Measurements from ENCODE around the gene COG1. TPM values are rescaled to one million over a fixed set of nuclear protein-coding genes. Genes with fewer than 3 reads are reported as not detected.

COG1 gene
- total RNA-seq, 1 experiment from 2014 or later: 25.3 TPM

Other genes starting within 250 kb of the COG1 start
- 8.6 and 16.7 TPM in 2 replicates for gene SLC39A11, start 100.4 kb upstream of the COG1 start, total RNA-seq (2014; rRNA removed)
- gene SSTR2, start 28.0 kb upstream of the COG1 start, total RNA-seq (2014; rRNA removed): under 0.01 TPM in 1 of 2 replicates, not detected in the other
- not detected in 2 replicates for gene CPSF4L, start 68.8 kb downstream of the COG1 start, total RNA-seq (2014; rRNA removed)
- 20.6 and 24.1 TPM in 2 replicates for gene CDC42EP4, start 118.9 kb downstream of the COG1 start, total RNA-seq (2014; rRNA removed)

All from LHCN-M2 (cell line).